Stimulated activated CD4-positive, alpha-beta T cell treated with anti-CD3 and anti-CD28 coated beads, TNF-alpha, amount 100 ng/mL, for 48 hours (primary cell): Measurements from ENCODE around the gene DNA2.
A peak's percentile ranks its signal among the peaks of the same experiment; 100 is the strongest.

Source experiments
- DNase-seq, 3 donors: peaks; one replicate each; pipeline ENCODE4 v3.0.0-alpha.2; 2020; ENCODE audit warnings: low read depth in 3 of 3

Gene DNA2

GRCh38 chr10:68442971-68443370, 28.8 kb downstream of the DNA2 start:
- no peak for DNase-seq

DNA sequence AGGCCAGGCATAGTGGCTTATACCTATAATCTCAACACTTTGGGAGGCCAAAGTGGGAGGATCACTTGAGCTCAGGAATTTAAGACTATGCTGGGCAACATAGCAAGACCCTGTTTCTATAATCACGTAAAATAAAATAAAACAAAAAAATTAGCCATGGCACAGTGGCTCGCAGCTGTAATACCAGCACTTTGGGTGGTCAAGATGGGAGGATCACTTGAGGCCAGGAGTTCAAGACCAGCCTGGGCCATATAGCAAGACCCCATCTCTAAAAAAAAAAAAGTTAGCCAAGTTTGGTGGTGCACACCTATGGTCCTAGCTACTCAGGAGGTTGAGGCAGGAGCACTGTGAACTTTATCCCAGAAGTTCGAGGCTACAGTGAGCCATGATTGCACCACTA, 30.9 kb downstream of the DNA2 start:
- DNase-seq, result no peak

- no peak for DNase-seq
These were observed 36.0 kb downstream of the DNA2 start for GRCh38 chr10:68435803-68436202.

- DNase-seq, result no peak
These were observed 37.1 kb downstream of the DNA2 start for GRCh38 chr10:68434657-68435056.

- no peak for DNase-seq
These were observed 43.2 kb downstream of the DNA2 start for GRCh38 chr10:68428396-68429104.

DNA sequence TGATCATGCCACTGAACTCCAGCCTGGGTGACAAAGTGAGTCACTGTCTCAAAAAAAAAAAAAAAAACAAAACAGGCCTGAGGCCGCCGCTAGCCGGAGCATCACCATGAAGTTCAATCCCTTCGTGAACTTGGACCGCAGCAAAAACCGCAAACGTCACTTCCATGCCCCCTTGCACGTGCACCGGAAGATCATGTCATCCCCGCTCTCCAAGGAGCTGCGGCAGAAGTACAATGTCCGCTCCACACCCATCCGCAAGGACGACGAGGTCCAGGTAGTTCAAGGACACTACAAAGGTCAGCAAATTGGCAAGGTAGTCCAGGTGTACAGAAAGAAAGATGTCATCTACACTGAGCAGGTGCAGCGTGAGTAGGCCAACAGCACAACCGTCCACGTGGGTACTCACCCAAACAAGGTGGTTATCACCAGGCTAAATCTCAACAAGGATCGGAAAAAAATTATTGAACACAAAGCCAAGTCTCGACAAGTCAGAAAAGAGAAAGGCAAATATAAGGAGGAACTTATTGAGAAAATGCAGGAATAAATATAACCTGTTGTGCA, 47.2 kb downstream of the DNA2 start:
- DNase-seq, result no peak

DNA sequence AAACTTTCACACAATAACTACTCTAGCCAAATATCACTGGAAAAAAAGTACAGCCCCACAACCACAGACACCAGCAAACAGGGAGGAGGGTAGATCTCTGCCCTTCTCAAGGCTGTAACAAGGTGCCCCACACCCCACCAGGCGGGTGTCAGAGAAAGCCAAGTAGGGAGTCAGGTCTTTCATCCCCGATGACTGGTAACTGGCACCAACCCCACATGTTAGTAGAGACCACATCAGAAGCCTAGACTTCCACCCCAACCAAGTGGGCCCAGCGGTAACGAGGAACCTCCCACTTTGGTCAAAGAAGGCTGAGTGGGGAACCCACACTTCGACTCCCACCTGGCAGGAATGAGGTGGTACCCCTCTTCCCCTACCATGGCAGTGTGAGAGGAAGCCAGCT, 48.3 kb downstream of the DNA2 start:
- DNase-seq, result peak in 1 of 3 donors; percentile 4

GRCh38 chr10:68419376-68419775, 52.4 kb downstream of the DNA2 start:
- no peak for DNase-seq

DNA sequence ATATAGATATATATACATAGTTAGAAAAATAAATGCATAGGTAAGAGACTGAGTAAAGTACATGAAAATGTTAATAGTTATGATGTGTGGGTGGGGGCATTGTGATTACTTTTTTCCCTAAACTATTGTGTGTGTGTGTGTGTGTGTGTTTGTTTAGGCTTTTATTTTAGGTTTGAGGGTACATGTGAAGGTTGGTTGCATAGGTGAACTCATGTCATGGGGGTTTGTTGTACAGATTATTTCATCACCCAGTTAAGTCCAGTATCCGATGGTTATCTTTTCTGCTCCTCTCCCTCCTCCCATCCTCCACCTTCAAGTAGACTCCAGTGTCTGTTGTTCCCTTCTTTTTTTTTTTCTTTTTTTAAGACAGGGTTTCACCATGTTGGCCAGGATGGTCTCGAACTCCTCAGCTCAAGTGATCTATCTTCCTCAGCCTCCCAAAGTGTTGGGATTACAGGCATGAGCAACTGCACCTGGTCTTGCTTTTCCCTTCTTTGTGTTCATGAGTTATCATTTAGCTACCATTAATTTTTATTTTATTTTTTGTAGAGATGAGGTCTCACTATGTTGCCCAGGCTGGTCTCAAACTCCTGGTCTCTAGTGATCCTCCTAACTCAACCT, 62.8 kb downstream of the DNA2 start:
- no peak for DNase-seq

GRCh38 chr10:68406815-68407548, 64.8 kb downstream of the DNA2 start, which contains the start of gene RUFY2:
RUFY2 (minus strand) TSS chr10:68407277; CDS start chr10:68407189, 88 bp downstream.
- peak; percentile 54 to 72 (median 61) for DNase-seq

- DNase-seq, result peak in 1 of 3 donors; percentile 14
These were observed 65.5 kb downstream of the DNA2 start for GRCh38 chr10:68406111-68406814.

DNA sequence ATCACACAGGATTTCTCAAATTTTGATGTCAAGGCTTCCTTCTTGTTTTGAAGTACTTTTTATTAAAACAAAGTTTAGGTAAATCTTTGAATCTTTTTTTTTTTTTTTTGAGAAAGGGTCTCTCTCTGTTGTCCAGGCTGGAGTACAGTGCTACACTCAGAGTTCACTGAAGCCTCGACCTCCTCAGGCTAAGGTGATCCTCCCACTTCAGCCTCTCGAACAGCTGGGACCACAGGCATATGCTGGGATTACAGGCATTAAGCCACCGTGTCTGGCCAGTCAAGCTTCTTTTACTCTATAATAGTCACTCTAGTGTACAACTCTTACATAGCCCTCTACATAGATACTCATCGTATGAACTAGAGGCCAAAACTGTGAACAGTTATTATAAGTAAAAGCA, 68.1 kb downstream of the DNA2 start:
- no peak for DNase-seq

GRCh38 chr10:68402276-68402675, 69.5 kb downstream of the DNA2 start:
- no peak for DNase-seq

DNA sequence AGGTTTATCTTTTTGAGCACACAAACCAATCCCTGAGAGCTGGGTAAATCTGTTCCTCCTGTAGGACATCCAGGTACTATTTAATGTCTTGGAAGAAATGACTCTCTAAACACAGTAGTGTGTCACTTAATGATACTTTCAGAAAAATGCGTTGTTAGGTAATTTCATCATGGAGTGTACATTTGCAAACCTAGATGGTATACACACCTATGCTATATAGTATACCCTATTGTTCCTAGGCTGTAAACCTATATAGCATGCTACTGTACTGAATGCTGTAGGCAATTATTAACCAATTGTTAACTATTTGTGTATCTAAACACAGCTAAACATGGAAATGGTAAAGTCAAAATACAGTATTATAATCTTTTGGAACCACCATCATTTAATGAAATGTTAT, 74.8 kb downstream of the DNA2 start:
- no peak for DNase-seq

DNA sequence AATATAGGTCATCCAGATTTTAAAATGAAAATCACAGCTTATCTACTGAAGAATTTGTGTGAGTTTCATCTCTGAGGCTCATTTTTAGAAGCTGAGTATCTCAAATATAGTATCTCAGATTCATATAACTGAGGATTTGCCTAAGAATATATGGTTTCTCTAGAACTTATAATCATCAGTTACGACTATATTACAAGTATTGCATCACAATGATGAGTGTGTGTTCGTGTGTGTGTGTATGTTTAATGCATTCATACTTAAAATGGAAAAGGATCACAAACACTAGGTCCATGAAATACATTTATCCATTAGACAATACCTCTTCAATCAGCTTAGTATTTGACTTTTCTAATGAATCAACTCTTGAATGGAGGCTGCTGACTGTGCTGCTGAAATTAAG, 86.0 kb downstream of the DNA2 start:
- no peak for DNase-seq

- DNase-seq, result no peak
These were observed 100.2 kb downstream of the DNA2 start for GRCh38 chr10:68371604-68372003.

- DNase-seq, result no peak
These were observed 104.7 kb downstream of the DNA2 start for GRCh38 chr10:68367121-68367520.

GRCh38 chr10:68366600-68366999, 105.2 kb downstream of the DNA2 start:
- DNase-seq, result no peak

DNA sequence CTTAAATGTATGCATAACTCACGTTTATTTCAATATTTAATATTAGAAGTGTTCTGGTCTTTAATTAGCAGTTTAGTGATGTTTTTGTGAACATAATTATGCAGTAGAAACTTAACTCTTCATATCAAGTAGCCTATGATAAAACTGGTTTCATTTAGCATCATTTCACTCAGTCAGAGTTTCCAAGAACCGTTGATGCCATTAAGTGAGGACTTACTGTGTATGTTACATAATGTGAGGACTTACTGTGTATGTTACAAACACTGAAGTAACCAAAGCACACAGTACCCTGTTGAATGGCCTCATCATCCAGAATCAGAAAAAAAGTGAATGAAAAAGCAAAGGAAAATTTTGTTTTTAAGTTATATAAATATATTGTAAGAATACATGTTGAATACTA, 106.2 kb downstream of the DNA2 start:
- no peak for DNase-seq

GRCh38 chr10:68364101-68364886, 107.5 kb downstream of the DNA2 start:
- no peak for DNase-seq
